GM23338 (cell line): ENCODE measurements around the gene AGO4. TPM values are rescaled to one million over a fixed set of nuclear protein-coding genes. Genes with fewer than 3 reads are reported as not detected.

Source experiments
- ATAC-seq: fragments of 200-7000 bp; cut with Tn5 transposase; 3 replicates; pipeline ENCODE4 v1.9.1; 2020
- DNase-seq: peaks from one replicate; pipeline ENCODE4 v3.0.0-alpha.2; 2015; ENCODE audit warnings: low spot score
- H2AFZ ChIP-seq: fragments of 200-600 bp; sonication (generic); 2 replicates; pipeline ENCODE4 v1.8.0; 2016; ENCODE audit warnings: antibody characterized with exemption, mild to moderate bottlenecking, moderate library complexity
- H3F3A ChIP-seq: fragments of 200-600 bp; sonication (generic); replicated peaks from 2 replicates; pipeline ENCODE4 v1.8.0; 2017; ENCODE audit warnings: antibody characterized with exemption, mixed run types, low read depth
- H3K27ac ChIP-seq: fragments of 200-600 bp; sonication (generic); 2 replicates; pipeline ENCODE4 v1.6.1; 2016; ENCODE audit warnings: low read depth
- H3K27me3 ChIP-seq: fragments of 200-600 bp; sonication (generic); 2 replicates; pipeline ENCODE4 v1.8.0; 2016; ENCODE audit warnings: mild to moderate bottlenecking, mixed run types, moderate library complexity; ENCODE audit not compliant: insufficient read depth
- H3K36me3 ChIP-seq: fragments of 200-600 bp; sonication (generic); 2 replicates; pipeline ENCODE4 v1.8.0; 2016; ENCODE audit warnings: mild to moderate bottlenecking; ENCODE audit not compliant: insufficient read depth
- H3K4me1 ChIP-seq: fragments of 200-600 bp; sonication (generic); 2 replicates; pipeline ENCODE4 v1.8.0; 2016; ENCODE audit warnings: mild to moderate bottlenecking, moderate library complexity; ENCODE audit not compliant: insufficient read depth
- H3K4me2 ChIP-seq: fragments of 200-600 bp; sonication (generic); 2 replicates; pipeline ENCODE4 v1.7.1; 2017; ENCODE audit warnings: mixed run types
- H3K4me3 ChIP-seq: fragments of 200-600 bp; sonication (generic); 2 replicates; pipeline ENCODE4 v1.6.1; 2016; ENCODE audit warnings: mixed run types
- H3K79me2 ChIP-seq: fragments of 200-600 bp; sonication (generic); replicated peaks from 2 replicates; pipeline ENCODE4 v1.8.0; 2017; ENCODE audit warnings: mild to moderate bottlenecking; ENCODE audit not compliant: insufficient read depth
- H3K9me2 ChIP-seq: fragments of 200-600 bp; sonication (generic); 2 replicates; pipeline ENCODE4 v1.8.0; 2017; ENCODE audit not compliant: insufficient read depth
- H4K20me1 ChIP-seq: fragments of 200-600 bp; sonication (generic); replicated peaks from 2 replicates; pipeline ENCODE4 v1.8.0; 2017; ENCODE audit warnings: mild to moderate bottlenecking; ENCODE audit not compliant: insufficient read depth
- H3K27ac Mint-ChIP-seq: 2 replicates; pipeline ENCODE4 v1.8.0; 2020; ENCODE audit warnings: inconsistent platforms, mild to moderate bottlenecking, moderate library complexity, mixed read lengths
- H3K27me3 Mint-ChIP-seq: 3 replicates; pipeline ENCODE4 v1.8.0; 2022; ENCODE audit warnings: low read depth, mild to moderate bottlenecking, moderate library complexity, mixed read lengths, inconsistent platforms; ENCODE audit not compliant: insufficient read depth, poor library complexity
- H3K36me3 Mint-ChIP-seq: 3 replicates; pipeline ENCODE4 v1.8.0; 2021; ENCODE audit warnings: low read depth, mild to moderate bottlenecking, inconsistent platforms, moderate library complexity, mixed read lengths
- H3K4me1 Mint-ChIP-seq: 3 replicates; pipeline ENCODE4 v1.8.0; 2020; ENCODE audit warnings: mild to moderate bottlenecking, inconsistent platforms, mixed read lengths
- H3K4me3 Mint-ChIP-seq: 3 replicates; pipeline ENCODE4 v1.8.0; 2021; ENCODE audit warnings: moderate library complexity, mild to moderate bottlenecking, inconsistent platforms, mixed read lengths
- H3K9me3 Mint-ChIP-seq: 3 replicates; pipeline ENCODE4 v1.8.0; 2020; ENCODE audit warnings: moderate library complexity, mild to moderate bottlenecking, inconsistent platforms, mixed read lengths
- EZH2phosphoT487 ChIP-seq: fragments of 200-600 bp; sonication (generic); IDR thresholded peaks from one replicate; pipeline ENCODE4 v1.8.1; 2018; ENCODE audit warnings: antibody characterized with exemption; ENCODE audit not compliant: unreplicated experiment
- JUNB ChIP-seq: IDR thresholded peaks from one replicate; pipeline ENCODE4 v1.6.1; 2016; ENCODE audit warnings: antibody characterized with exemption; ENCODE audit not compliant: unreplicated experiment
- POLR2AphosphoS5 ChIP-seq: IDR thresholded peaks from 2 replicates; pipeline ENCODE4 v1.6.1; 2016; ENCODE audit warnings: antibody characterized with exemption, low read depth
- REST ChIP-seq: IDR thresholded peaks from one replicate; pipeline ENCODE4 v1.6.1; 2018; ENCODE audit warnings: antibody characterized with exemption; ENCODE audit not compliant: unreplicated experiment
- ZNF114 ChIP-seq: fragments of 250-450 bp; sonication (Bioruptor Pico); IDR thresholded peaks from 2 replicates; pipeline ENCODE4 v1.5.0; 2020; ENCODE audit warnings: mild to moderate bottlenecking, moderate library complexity
- ZNF462 ChIP-seq: fragments of 250-450 bp; sonication (Bioruptor Pico); IDR thresholded peaks from 2 replicates; pipeline ENCODE4 v1.5.0; 2020; ENCODE audit warnings: mild to moderate bottlenecking, moderate library complexity
- polyA plus RNA-seq: library from polyadenylated mRNA; unstranded; fragments of >200 nt; fragmentation: Nextera tagmentation; extraction: Ambion mirVana; gene quantifications from 2 replicates; pipeline ENCODE4 v1.2.1, GENCODE V29; 2016
- total RNA-seq: library from RNA; depleted of rRNA; stranded (reverse); fragments of >200 nt; shearing (Covaris generic); gene quantifications from 2 replicates; pipeline ENCODE4 v1.2.3, GENCODE V29; 2014
- TF ChIP-seq, protein P1 (sequence below): IDR thresholded peaks from 2 replicates; pipeline ENCODE4 v1.6.1; 2016; ENCODE audit warnings: antibody characterized with exemption

The AGO4 gene
- total and polyA plus RNA-seq, 2 experiments from 2014 or later, result 1.7 to 9.7 TPM

GRCh38 chr1:35850051-35850450 lies 42.2 kb downstream of the AGO4 start (continued):
- no peak for TF ChIP-seq POLR2AphosphoS5
- TF ChIP-seq REST, result no peak
- no peak for TF ChIP-seq JUNB
- no peak for TF ChIP-seq EZH2phosphoT487

GRCh38 chr1:35850716-35851115 lies 42.9 kb downstream of the AGO4 start:
- Mint-ChIP-seq H3K36me3 (peaks cover 4% of the 10 kb centered on the region; the same call in 1 of the 3 replicates), H3K9me3 (no peaks in the 10 kb centered on the region), H3K27me3 (no peaks in the 10 kb centered on the region), H3K4me1 (peaks cover 20% of the 10 kb centered on the region), H3K4me3 (no peak overlapping the region), H3K27ac (0 out of 2 replicates have a peak overlapping the region, but pooled peaks have one; percentile 61)
- DNase-seq, result no peak
- Histone ChIP-seq H3K36me3 (no peaks in the 10 kb centered on the region), H4K20me1 (no peaks in the 10 kb centered on the region), H3K9me2 (no peaks in the 10 kb centered on the region), H3K4me2 (no peak overlapping the region), H3K27me3 (no peaks in the 10 kb centered on the region), H2AFZ (no peak overlapping the region), H3K4me1 (peaks cover 15% of the 10 kb centered on the region), H3K79me2 (no peaks in the 10 kb centered on the region), H3K27ac (peak overlapping the region; percentile 8; the same call in 1 of the 2 replicates), H3F3A (no peaks in the 10 kb centered on the region), H3K4me3 (no peak overlapping the region)
- ATAC-seq, result no peak
- TF ChIP-seq, protein P1, sequence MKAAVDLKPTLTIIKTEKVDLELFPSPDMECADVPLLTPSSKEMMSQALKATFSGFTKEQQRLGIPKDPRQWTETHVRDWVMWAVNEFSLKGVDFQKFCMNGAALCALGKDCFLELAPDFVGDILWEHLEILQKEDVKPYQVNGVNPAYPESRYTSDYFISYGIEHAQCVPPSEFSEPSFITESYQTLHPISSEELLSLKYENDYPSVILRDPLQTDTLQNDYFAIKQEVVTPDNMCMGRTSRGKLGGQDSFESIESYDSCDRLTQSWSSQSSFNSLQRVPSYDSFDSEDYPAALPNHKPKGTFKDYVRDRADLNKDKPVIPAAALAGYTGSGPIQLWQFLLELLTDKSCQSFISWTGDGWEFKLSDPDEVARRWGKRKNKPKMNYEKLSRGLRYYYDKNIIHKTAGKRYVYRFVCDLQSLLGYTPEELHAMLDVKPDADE, result no peak

GRCh38 chr1:35851132-35851869 lies 43.5 kb downstream of the AGO4 start:
- Histone ChIP-seq H3K27me3 (no peaks in the 10 kb centered on the region), H4K20me1 (no peaks in the 10 kb centered on the region), H3K79me2 (no peaks in the 10 kb centered on the region), H3K9me2 (no peaks in the 10 kb centered on the region), H3K4me1 (peaks cover 15% of the 10 kb centered on the region), H3F3A (no peaks in the 10 kb centered on the region), H3K4me3 (no peak overlapping the region), H2AFZ (no peak overlapping the region), H3K4me2 (no peak overlapping the region), H3K27ac (peak overlapping the region; percentile 8; the same call in 1 of the 2 replicates), H3K36me3 (no peaks in the 10 kb centered on the region)
- Mint-ChIP-seq H3K27me3 (peaks cover under 1% of the 10 kb centered on the region), H3K4me1 (peaks cover 25% of the 10 kb centered on the region), H3K4me3 (no peak overlapping the region), H3K27ac (no peak overlapping the region), H3K36me3 (peaks cover 4% of the 10 kb centered on the region; the same call in 1 of the 3 replicates), H3K9me3 (no peaks in the 10 kb centered on the region)
- DNase-seq (no peak), ATAC-seq (no peak)
- TF ChIP-seq ZNF114 (CRISPR knock-in tag) (no peak), ZNF462 (no peak)
